HG03045 (cell line): Measurements from ENCODE around the gene STH.
"Not testable (repeated sequence)": the region's sequence is repeated elsewhere in the genome, so short reads cannot be mapped to it uniquely, and the experiment has no call there.

Experiments
- ATAC-seq: cut with Tn5 transposase; IDR thresholded peaks from one replicate; pipeline ENCODE4 v1.9.1; 2021; ENCODE audit warnings: mild to moderate bottlenecking, moderate library complexity; ENCODE audit not compliant: unreplicated experiment

The STH gene

DNA sequence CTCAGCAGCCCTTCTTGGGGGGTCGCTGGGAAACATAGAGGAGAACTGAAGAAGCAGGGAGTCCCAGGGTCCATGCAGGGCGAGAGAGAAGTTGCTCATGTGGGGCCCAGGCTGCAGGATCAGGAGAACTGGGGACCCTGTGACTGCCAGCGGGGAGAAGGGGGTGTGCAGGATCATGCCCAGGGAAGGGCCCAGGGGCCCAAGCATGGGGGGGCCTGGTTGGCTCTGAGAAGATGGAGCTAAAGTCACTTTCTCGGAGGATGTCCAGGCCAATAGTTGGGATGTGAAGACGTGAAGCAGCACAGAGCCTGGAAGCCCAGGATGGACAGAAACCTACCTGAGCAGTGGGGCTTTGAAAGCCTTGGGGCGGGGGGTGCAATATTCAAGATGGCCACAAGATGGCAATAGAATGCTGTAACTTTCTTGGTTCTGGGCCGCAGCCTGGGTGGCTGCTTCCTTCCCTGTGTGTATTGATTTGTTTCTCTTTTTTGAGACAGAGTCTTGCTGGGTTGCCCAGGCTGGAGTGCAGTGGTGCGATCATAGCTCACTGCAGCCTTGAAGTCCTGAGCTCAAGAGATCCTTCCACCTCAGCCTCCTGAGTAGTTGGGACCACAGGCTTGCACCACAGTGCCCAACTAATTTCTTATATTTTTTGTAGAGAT, 3.4 kb downstream of the STH start:
- ATAC-seq: no peak

DNA sequence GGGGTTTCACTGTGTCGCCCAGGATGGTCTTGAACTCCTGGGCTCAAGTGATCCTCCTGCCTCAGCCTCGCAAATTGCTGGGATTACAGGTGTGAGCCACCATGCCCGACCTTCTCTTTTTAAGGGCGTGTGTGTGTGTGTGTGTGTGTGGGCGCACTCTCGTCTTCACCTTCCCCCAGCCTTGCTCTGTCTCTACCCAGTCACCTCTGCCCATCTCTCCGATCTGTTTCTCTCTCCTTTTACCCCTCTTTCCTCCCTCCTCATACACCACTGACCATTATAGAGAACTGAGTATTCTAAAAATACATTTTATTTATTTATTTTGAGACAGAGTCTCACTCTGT, 3.9 kb downstream of the STH start:
- ATAC-seq: no peak

DNA sequence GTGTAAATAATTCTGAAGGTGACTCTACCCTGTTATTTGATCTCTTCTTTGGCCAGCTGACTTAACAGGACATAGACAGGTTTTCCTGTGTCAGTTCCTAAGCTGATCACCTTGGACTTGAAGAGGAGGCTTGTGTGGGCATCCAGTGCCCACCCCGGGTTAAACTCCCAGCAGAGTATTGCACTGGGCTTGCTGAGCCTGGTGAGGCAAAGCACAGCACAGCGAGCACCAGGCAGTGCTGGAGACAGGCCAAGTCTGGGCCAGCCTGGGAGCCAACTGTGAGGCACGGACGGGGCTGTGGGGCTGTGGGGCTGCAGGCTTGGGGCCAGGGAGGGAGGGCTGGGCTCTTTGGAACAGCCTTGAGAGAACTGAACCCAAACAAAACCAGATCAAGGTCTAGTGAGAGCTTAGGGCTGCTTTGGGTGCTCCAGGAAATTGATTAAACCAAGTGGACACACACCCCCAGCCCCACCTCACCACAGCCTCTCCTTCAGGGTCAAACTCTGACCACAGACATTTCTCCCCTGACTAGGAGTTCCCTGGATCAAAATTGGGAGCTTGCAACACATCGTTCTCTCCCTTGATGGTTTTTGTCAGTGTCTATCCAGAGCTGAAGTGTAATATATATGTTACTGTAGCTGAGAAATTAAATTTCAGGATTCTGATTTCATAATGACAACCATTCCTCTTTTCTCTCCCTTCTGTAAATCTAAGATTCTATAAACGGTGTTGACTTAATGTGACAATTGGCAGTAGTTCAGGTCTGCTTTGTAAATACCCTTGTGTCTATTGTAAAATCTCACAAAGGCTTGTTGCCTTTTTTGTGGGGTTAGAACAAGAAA, 5.1 kb downstream of the STH start:
- ATAC-seq: no peak

DNA sequence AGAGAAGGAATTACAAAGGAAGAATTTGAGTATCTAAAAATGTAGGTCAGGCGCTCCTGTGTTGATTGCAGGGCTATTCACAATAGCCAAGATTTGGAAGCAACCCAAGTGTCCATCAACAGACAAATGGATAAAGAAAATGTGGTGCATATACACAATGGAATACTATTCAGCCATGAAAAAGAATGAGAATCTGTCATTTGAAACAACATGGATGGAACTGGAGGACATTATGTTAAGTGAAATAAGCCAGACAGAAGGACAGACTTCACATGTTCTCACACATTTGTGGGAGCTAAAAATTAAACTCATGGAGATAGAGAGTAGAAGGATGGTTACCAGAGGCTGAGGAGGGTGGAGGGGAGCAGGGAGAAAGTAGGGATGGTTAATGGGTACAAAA, 7.0 kb downstream of the STH start:
- not testable (repeated sequence) for ATAC-seq

DNA sequence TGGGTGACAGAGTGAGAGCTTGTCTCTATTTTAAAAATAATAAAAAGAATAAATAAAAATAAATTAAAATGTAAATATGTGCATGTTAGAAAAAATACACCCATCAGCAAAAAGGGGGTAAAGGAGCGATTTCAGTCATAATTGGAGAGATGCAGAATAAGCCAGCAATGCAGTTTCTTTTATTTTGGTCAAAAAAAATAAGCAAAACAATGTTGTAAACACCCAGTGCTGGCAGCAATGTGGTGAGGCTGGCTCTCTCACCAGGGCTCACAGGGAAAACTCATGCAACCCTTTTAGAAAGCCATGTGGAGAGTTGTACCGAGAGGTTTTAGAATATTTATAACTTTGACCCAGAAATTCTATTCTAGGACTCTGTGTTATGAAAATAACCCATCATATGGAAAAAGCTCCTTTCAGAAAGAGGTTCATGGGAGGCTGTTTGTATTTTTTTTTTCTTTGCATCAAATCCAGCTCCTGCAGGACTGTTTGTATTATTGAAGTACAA, 8.5 kb downstream of the STH start:
- ATAC-seq: no peak

DNA sequence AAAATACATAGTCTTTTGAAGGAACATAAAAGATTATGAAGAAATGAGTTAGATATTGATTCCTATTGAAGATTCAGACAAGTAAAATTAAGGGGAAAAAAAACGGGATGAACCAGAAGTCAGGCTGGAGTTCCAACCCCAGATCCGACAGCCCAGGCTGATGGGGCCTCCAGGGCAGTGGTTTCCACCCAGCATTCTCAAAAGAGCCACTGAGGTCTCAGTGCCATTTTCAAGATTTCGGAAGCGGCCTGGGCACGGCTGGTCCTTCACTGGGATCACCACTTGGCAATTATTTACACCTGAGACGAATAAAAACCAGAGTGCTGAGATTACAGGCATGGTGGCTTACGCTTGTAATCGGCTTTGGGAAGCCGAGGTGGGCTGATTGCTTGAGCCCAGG, 9.5 kb downstream of the STH start:
- ATAC-seq: no peak

DNA sequence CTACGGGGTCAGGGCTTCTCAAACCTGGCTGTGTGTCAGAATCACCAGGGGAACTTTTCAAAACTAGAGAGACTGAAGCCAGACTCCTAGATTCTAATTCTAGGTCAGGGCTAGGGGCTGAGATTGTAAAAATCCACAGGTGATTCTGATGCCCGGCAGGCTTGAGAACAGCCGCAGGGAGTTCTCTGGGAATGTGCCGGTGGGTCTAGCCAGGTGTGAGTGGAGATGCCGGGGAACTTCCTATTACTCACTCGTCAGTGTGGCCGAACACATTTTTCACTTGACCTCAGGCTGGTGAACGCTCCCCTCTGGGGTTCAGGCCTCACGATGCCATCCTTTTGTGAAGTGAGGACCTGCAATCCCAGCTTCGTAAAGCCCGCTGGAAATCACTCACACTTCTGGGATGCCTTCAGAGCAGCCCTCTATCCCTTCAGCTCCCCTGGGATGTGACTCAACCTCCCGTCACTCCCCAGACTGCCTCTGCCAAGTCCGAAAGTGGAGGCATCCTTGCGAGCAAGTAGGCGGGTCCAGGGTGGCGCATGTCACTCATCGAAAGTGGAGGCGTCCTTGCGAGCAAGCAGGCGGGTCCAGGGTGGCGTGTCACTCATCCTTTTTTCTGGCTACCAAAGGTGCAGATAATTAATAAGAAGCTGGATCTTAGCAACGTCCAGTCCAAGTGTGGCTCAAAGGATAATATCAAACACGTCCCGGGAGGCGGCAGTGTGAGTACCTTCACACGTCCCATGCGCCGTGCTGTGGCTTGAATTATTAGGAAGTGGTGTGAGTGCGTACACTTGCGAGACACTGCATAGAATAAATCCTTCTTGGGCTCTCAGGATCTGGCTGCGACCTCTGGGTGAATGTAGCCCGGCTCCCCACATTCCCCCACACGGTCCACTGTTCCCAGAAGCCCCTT, 10.9 kb downstream of the STH start:
- no peak for ATAC-seq

DNA sequence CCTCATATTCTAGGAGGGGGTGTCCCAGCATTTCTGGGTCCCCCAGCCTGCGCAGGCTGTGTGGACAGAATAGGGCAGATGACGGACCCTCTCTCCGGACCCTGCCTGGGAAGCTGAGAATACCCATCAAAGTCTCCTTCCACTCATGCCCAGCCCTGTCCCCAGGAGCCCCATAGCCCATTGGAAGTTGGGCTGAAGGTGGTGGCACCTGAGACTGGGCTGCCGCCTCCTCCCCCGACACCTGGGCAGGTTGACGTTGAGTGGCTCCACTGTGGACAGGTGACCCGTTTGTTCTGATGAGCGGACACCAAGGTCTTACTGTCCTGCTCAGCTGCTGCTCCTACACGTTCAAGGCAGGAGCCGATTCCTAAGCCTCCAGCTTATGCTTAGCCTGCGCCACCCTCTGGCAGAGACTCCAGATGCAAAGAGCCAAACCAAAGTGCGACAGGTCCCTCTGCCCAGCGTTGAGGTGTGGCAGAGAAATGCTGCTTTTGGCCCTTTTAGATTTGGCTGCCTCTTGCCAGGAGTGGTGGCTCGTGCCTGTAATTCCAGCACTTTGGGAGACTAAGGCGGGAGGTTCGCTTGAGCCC, 11.6 kb downstream of the STH start:
- no peak for ATAC-seq

DNA sequence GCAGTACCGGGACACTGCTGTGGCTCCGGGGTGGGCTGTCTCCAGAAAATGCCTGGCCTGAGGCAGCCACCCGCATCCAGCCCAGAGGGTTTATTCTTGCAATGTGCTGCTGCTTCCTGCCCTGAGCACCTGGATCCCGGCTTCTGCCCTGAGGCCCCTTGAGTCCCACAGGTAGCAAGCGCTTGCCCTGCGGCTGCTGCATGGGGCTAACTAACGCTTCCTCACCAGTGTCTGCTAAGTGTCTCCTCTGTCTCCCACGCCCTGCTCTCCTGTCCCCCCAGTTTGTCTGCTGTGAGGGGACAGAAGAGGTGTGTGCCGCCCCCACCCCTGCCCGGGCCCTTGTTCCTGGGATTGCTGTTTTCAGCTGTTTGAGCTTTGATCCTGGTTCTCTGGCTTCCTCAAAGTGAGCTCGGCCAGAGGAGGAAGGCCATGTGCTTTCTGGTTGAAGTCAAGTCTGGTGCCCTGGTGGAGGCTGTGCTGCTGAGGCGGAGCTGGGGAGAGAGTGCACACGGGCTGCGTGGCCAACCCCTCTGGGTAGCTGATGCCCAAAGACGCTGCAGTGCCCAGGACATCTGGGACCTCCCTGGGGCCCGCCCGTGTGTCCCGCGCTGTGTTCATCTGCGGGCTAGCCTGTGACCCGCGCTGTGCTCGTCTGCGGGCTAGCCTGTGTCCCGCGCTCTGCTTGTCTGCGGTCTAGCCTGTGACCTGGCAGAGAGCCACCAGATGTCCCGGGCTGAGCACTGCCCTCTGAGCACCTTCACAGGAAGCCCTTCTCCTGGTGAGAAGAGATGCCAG, 12.9 kb downstream of the STH start:
- no peak for ATAC-seq

DNA sequence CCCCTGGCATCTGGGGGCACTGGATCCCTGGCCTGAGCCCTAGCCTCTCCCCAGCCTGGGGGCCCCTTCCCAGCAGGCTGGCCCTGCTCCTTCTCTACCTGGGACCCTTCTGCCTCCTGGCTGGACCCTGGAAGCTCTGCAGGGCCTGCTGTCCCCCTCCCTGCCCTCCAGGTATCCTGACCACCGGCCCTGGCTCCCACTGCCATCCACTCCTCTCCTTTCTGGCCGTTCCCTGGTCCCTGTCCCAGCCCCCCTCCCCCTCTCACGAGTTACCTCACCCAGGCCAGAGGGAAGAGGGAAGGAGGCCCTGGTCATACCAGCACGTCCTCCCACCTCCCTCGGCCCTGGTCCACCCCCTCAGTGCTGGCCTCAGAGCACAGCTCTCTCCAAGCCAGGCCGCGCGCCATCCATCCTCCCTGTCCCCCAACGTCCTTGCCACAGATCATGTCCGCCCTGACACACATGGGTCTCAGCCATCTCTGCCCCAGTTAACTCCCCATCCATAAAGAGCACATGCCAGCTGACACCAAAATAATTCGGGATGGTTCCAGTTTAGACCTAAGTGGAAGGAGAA, 13.5 kb downstream of the STH start:
- no peak for ATAC-seq

DNA sequence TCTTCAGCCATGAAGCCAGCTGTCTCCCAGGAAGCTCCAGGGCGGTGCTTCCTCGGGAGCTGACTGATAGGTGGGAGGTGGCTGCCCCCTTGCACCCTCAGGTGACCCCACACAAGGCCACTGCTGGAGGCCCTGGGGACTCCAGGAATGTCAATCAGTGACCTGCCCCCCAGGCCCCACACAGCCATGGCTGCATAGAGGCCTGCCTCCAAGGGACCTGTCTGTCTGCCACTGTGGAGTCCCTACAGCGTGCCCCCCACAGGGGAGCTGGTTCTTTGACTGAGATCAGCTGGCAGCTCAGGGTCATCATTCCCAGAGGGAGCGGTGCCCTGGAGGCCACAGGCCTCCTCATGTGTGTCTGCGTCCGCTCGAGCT, 14.1 kb downstream of the STH start:
- no peak for ATAC-seq

DNA sequence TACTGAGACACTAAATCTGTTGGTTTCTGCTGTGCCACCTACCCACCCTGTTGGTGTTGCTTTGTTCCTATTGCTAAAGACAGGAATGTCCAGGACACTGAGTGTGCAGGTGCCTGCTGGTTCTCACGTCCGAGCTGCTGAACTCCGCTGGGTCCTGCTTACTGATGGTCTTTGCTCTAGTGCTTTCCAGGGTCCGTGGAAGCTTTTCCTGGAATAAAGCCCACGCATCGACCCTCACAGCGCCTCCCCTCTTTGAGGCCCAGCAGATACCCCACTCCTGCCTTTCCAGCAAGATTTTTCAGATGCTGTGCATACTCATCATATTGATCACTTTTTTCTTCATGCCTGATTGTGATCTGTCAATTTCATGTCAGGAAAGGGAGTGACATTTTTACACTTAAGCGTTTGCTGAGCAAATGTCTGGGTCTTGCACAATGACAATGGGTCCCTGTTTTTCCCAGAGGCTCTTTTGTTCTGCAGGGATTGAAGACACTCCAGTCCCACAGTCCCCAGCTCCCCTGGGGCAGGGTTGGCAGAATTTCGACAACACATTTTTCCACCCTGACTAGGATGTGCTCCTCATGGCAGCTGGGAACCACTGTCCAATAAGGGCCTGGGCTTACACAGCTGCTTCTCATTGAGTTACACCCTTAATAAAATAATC, 14.6 kb downstream of the STH start:
- ATAC-seq: no peak

DNA sequence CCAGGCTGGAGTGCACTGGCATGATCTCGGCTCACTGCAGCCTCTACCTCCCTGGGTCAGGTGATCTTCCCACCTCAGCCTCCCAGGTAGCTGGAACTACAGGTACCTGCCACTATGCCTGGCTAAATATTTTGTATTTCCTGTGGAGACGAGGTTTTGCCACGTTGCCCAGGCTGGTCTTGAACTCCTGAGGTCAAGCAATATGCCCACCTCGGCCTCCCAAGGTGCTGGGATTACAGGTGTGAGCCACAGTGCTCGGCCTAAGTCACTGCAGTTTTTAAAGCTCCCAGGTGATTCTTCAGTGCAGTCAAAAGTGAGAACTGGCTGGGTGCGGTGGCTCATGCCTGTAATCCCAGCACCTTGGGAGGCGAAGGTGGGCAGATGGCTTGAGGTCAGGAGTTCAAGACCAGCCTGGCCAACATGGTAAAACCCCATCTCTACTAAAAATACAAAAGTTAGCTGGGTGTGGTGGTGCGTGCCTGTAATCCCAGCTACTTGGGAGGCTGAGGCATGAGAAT, 20.4 kb downstream of the STH start:
- not testable (repeated sequence) for ATAC-seq

DNA sequence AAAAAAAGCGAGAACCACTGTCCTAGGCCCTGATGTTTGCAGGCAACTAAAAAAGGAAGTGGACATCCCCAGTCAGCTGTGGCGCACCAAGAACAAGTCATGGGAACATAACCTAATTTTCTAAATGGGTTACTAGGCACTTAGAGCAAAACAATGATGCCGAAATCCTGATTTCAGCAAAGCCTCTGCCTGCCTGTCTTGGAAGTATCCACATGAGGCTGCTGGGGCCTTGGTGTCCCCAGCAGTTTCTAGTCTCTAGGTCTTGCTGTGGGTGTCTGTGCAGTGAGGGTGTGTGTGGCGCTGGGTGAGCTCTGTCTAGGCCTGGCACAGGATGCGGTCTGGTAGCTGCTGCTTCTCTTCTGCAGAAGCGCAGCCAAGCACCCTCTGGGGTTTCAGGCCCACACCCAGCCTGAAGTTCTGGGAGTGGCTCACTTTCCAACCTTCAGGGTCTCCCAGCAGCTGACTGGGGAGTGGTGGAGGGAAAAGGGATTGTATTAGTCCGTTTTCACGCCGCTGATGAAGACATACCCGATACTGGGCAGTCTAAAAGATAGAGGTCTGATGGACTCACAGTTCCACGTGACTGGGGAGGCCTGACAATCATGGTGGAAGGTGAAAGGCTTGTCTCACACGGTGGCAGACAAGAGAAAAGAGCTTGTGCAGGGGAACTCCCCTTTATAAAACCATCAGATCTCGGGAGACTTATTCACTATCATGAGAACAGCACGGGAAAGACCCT, 21.1 kb downstream of the STH start:
- no peak for ATAC-seq

DNA sequence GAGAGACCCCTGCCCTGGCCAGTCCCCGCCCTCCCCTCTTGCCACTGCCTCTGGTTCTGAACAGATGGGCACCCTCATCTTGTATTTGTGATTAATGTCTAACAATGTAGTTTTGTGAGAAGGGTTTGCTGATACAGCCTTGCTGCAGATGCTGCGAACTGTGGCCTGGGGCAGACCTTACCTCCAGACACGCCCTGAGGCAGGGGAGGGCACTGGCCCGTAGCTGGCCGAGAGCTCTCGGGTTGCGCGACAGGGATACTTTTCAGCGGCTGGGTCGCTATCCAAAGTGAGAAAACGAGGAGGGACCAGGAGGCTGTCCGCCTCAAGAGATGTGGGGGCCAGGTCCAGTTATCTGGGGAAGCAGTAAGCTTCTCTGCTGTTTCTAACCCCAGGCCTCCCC, 21.9 kb downstream of the STH start:
- ATAC-seq: no peak

DNA sequence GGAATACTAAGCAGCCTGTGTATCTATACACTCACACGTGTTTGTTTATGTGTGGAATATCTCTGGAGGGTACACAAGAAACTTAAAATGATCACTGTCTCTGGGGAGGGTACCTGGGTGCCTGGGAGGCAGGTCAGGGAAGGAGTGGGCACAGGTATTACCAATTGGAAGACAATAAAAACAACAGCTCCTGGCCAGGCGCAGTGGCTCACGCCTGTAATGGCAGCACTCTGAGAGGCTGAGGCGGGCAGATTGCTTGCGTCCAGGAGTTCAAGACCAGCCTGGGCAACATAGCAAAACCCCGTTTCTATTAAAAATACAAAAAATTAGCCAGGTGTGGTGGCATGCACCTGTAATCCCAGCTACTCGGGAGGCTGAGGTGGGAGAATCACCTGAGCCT, 24.3 kb downstream of the STH start:
- not testable (repeated sequence) for ATAC-seq

DNA sequence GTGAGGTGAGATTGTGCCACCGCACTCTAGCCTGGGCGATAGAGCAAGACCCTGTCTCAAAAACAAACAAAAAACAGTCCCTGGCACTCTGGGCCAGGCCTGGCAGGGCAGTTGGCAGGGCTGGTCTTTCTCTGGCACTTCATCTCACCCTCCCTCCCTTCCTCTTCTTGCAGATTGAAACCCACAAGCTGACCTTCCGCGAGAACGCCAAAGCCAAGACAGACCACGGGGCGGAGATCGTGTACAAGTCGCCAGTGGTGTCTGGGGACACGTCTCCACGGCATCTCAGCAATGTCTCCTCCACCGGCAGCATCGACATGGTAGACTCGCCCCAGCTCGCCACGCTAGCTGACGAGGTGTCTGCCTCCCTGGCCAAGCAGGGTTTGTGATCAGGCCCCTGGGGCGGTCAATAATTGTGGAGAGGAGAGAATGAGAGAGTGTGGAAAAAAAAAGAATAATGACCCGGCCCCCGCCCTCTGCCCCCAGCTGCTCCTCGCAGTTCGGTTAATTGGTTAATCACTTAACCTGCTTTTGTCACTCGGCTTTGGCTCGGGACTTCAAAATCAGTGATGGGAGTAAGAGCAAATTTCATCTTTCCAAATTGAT, 24.8 kb downstream of the STH start:
- ATAC-seq: no peak

DNA sequence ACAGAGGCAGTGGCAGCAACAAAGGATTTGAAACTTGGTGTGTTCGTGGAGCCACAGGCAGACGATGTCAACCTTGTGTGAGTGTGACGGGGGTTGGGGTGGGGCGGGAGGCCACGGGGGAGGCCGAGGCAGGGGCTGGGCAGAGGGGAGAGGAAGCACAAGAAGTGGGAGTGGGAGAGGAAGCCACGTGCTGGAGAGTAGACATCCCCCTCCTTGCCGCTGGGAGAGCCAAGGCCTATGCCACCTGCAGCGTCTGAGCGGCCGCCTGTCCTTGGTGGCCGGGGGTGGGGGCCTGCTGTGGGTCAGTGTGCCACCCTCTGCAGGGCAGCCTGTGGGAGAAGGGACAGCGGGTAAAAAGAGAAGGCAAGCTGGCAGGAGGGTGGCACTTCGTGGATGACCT, 25.5 kb downstream of the STH start:
- no peak for ATAC-seq
